Activated CD4-positive, alpha-beta T cell treated with anti-CD3 and anti-CD28 coated beads, Interleukin-10, Interleukin-2, amounts not matched to agents 100 ng/mL and 50 ng/mL, durations not matched to agents 16 hours and 8 hours (primary cell): ENCODE results near the gene TOM1L2.

Experiments
- DNase-seq: peaks from one replicate; pipeline ENCODE4 v3.0.0-alpha.2; 2020

The TOM1L2 gene

GRCh38 chr17:17871913-17872312 is 100.3 kb downstream of the TOM1L2 start:
- no peak for DNase-seq

GRCh38 chr17:17870247-17870646 is 102.0 kb downstream of the TOM1L2 start:
- DNase-seq = no peak

- DNase-seq = no peak
Measured at GRCh38 chr17:17868641-17869522, 103.3 kb downstream of the TOM1L2 start.

- DNase-seq = no peak
Measured at GRCh38 chr17:17866897-17867296, 105.3 kb downstream of the TOM1L2 start.

- DNase-seq = no peak
Measured at GRCh38 chr17:17866425-17866824, 105.8 kb downstream of the TOM1L2 start.

GRCh38 chr17:17865035-17865434 is 107.2 kb downstream of the TOM1L2 start:
- DNase-seq = no peak

GRCh38 chr17:17860766-17861107 is 111.5 kb downstream of the TOM1L2 start:
- no peak for DNase-seq

GRCh38 chr17:17859909-17860765 is 112.1 kb downstream of the TOM1L2 start:
- peak; percentile 79 for DNase-seq

- no peak for DNase-seq
Measured at GRCh38 chr17:17857496-17857895, 114.7 kb downstream of the TOM1L2 start.

- no peak for DNase-seq
Measured at GRCh38 chr17:17856386-17856785, 115.8 kb downstream of the TOM1L2 start.

GRCh38 chr17:17855976-17856375 is 116.2 kb downstream of the TOM1L2 start:
- DNase-seq = no peak

GRCh38 chr17:17853811-17854447 is 118.3 kb downstream of the TOM1L2 start:
- peak; percentile 93 for DNase-seq

GRCh38 chr17:17852930-17853329 is 119.3 kb downstream of the TOM1L2 start:
- DNase-seq = peak; percentile 63

GRCh38 chr17:17851103-17852002 is 120.8 kb downstream of the TOM1L2 start:
- no peak for DNase-seq

- peak; percentile 91 for DNase-seq
Measured at GRCh38 chr17:17849845-17850373, 122.3 kb downstream of the TOM1L2 start.

GRCh38 chr17:17849147-17849820 is 122.9 kb downstream of the TOM1L2 start:
- peak; percentile 97 for DNase-seq

GRCh38 chr17:17848311-17849082 is 123.7 kb downstream of the TOM1L2 start:
- DNase-seq = no peak

GRCh38 chr17:17847726-17848125 is 124.5 kb downstream of the TOM1L2 start:
- no peak for DNase-seq

GRCh38 chr17:17847118-17847689 is 125.0 kb downstream of the TOM1L2 start:
- DNase-seq = no peak

GRCh38 chr17:17846645-17847044 is 125.6 kb downstream of the TOM1L2 start:
- DNase-seq = no peak
